ENCODE measurements around the gene AP3B2. TPM values are rescaled to one million over a fixed set of nuclear protein-coding genes. Genes with fewer than 3 reads are reported as not detected.
A peak's percentile ranks its signal among the peaks of the same experiment; 100 is the strongest.
"Not testable (repeated sequence)": the region's sequence is repeated elsewhere in the genome, so short reads cannot be mapped to it uniquely, and the experiment has no call there.

AP3B2 gene
- total RNA-seq, 4 donors from 2014 or later, result 1.9 to 6.9 (median 2.2) TPM; not detected in 1

GRCh38 chr15:82647045-82647834, 62.4 kb downstream of the AP3B2 start, which contains the start of gene CPEB1:
TSS of gene CPEB1 (minus strand) at chr15:82647363. CDS start at chr15:82628459, 18,904 bp downstream.
- peak; percentile 68 to 83 for DNase-seq
- peak within 1 kb of the TSS; percentile 24 to 53 for H3K4me3 ChIP-seq
- H3K27ac ChIP-seq, result peak within 1 kb of the TSS; percentile 34 to 67
- peaks cover 0 to 25% of the 10 kb centered on the region in 2 donors for H3K4me1 ChIP-seq
- intact Hi-C loops (cut with DNase I; ENCODE audit: low total_unique reads), result no loop called here
- no peaks in the 10 kb centered on the region for H3K27me3 ChIP-seq
- TF ChIP-seq CTCF (IDR thresholded peaks at IDR 0.05), result peak in 2 of 4 experiments; percentile 3 to 14
- TF ChIP-seq POLR2A (IDR thresholded peaks at IDR 0.05), result peak in 1 of 2 donors; percentile 32
- no peaks in the 10 kb centered on the region for H3K36me3 ChIP-seq
- no peaks in the 10 kb centered on the region for H3K9me3 ChIP-seq

GRCh38 chr15:82646250-82647044, 63.2 kb downstream of the AP3B2 start:
- Histone ChIP-seq H3K27ac (no peak overlapping the region), H3K36me3 (no peaks in the 10 kb centered on the region), H3K9me3 (no peaks in the 10 kb centered on the region), H3K4me3 (peak overlapping the region; percentile 24 to 53), H3K4me1 (peaks cover 0 to 25% of the 10 kb centered on the region in 2 donors), H3K27me3 (no peaks in the 10 kb centered on the region)
- intact Hi-C loops (cut with DNase I; ENCODE audit: low total_unique reads), result no loop called here
- TF ChIP-seq POLR2A (IDR thresholded peaks at IDR 0.05) (no peak), CTCF (IDR thresholded peaks at IDR 0.05) (no peak)
- peak; percentile 18 to 27 for DNase-seq

- H3K9me3 ChIP-seq; intact Hi-C loops (cut with DNase I; ENCODE audit: low total_unique reads); H3K27me3 ChIP-seq; H3K27ac ChIP-seq; H3K4me3 ChIP-seq; H3K36me3 ChIP-seq; DNase-seq: not testable (repeated sequence)
- peaks cover 0 to 25% of the 10 kb centered on the region in 2 donors for H3K4me1 ChIP-seq
Measured at GRCh38 chr15:82644967-82645852, 64.5 kb downstream of the AP3B2 start.

- DNase-seq, result no peak
- no peaks in the 10 kb centered on the region for H3K27me3 ChIP-seq
- intact Hi-C loops (cut with DNase I; ENCODE audit: low total_unique reads), result no loop called here
- TF ChIP-seq CTCF (IDR thresholded peaks at IDR 0.05), result no peak
- no peak overlapping the region for H3K27ac ChIP-seq
- no peak overlapping the region for H3K4me3 ChIP-seq
- no peaks in the 10 kb centered on the region for H3K36me3 ChIP-seq
- H3K9me3 ChIP-seq, result no peaks in the 10 kb centered on the region
- peaks cover 0 to 25% of the 10 kb centered on the region in 2 donors for H3K4me1 ChIP-seq
Measured at GRCh38 chr15:82643992-82644391, 65.7 kb downstream of the AP3B2 start.

- peaks cover 0 to 15% of the 10 kb centered on the region in 2 donors for H3K4me1 ChIP-seq
- H3K27me3 ChIP-seq, result no peaks in the 10 kb centered on the region
- intact Hi-C loops (cut with DNase I; ENCODE audit: low total_unique reads), result no loop called here
Measured at GRCh38 chr15:82642656-82643055, 67.0 kb downstream of the AP3B2 start.

More at GRCh38 chr15:82642656-82643055, 67.0 kb downstream of the AP3B2 start:
- Histone ChIP-seq H3K9me3 (no peaks in the 10 kb centered on the region), H3K36me3 (no peaks in the 10 kb centered on the region), H3K27ac (no peak overlapping the region), H3K4me3 (no peak overlapping the region)
- TF ChIP-seq POLR2A (IDR thresholded peaks at IDR 0.05) (no peak), CTCF (IDR thresholded peaks at IDR 0.05) (no peak)
- no peak for DNase-seq
